GM23338 (cell line): Measurements from ENCODE around the gene IL6. TPM values are rescaled to one million over a fixed set of nuclear protein-coding genes. Genes with fewer than 3 reads are reported as not detected.

Experiments
- ATAC-seq: fragments of 200-7000 bp; cut with Tn5 transposase; 3 replicates; pipeline ENCODE4 v1.9.1; 2020
- DNase-seq: peaks from one replicate; pipeline ENCODE4 v3.0.0-alpha.2; 2015; ENCODE audit warnings: low spot score
- H2AFZ ChIP-seq: fragments of 200-600 bp; sonication (generic); 2 replicates; pipeline ENCODE4 v1.8.0; 2016; ENCODE audit warnings: antibody characterized with exemption, mild to moderate bottlenecking, moderate library complexity
- H3F3A ChIP-seq: fragments of 200-600 bp; sonication (generic); replicated peaks from 2 replicates; pipeline ENCODE4 v1.8.0; 2017; ENCODE audit warnings: antibody characterized with exemption, mixed run types, low read depth
- H3K27ac ChIP-seq: fragments of 200-600 bp; sonication (generic); 2 replicates; pipeline ENCODE4 v1.6.1; 2016; ENCODE audit warnings: low read depth
- H3K27me3 ChIP-seq: fragments of 200-600 bp; sonication (generic); 2 replicates; pipeline ENCODE4 v1.8.0; 2016; ENCODE audit warnings: mild to moderate bottlenecking, mixed run types, moderate library complexity; ENCODE audit not compliant: insufficient read depth
- H3K36me3 ChIP-seq: fragments of 200-600 bp; sonication (generic); 2 replicates; pipeline ENCODE4 v1.8.0; 2016; ENCODE audit warnings: mild to moderate bottlenecking; ENCODE audit not compliant: insufficient read depth
- H3K4me1 ChIP-seq: fragments of 200-600 bp; sonication (generic); 2 replicates; pipeline ENCODE4 v1.8.0; 2016; ENCODE audit warnings: mild to moderate bottlenecking, moderate library complexity; ENCODE audit not compliant: insufficient read depth
- H3K4me2 ChIP-seq: fragments of 200-600 bp; sonication (generic); 2 replicates; pipeline ENCODE4 v1.7.1; 2017; ENCODE audit warnings: mixed run types
- H3K4me3 ChIP-seq: fragments of 200-600 bp; sonication (generic); 2 replicates; pipeline ENCODE4 v1.6.1; 2016; ENCODE audit warnings: mixed run types
- H3K79me2 ChIP-seq: fragments of 200-600 bp; sonication (generic); replicated peaks from 2 replicates; pipeline ENCODE4 v1.8.0; 2017; ENCODE audit warnings: mild to moderate bottlenecking; ENCODE audit not compliant: insufficient read depth
- H3K9me2 ChIP-seq: fragments of 200-600 bp; sonication (generic); 2 replicates; pipeline ENCODE4 v1.8.0; 2017; ENCODE audit not compliant: insufficient read depth
- H4K20me1 ChIP-seq: fragments of 200-600 bp; sonication (generic); replicated peaks from 2 replicates; pipeline ENCODE4 v1.8.0; 2017; ENCODE audit warnings: mild to moderate bottlenecking; ENCODE audit not compliant: insufficient read depth
- H3K27ac Mint-ChIP-seq: 2 replicates; pipeline ENCODE4 v1.8.0; 2020; ENCODE audit warnings: inconsistent platforms, mild to moderate bottlenecking, moderate library complexity, mixed read lengths
- H3K27me3 Mint-ChIP-seq: 3 replicates; pipeline ENCODE4 v1.8.0; 2022; ENCODE audit warnings: low read depth, mild to moderate bottlenecking, moderate library complexity, mixed read lengths, inconsistent platforms; ENCODE audit not compliant: insufficient read depth, poor library complexity
- H3K36me3 Mint-ChIP-seq: 3 replicates; pipeline ENCODE4 v1.8.0; 2021; ENCODE audit warnings: low read depth, mild to moderate bottlenecking, inconsistent platforms, moderate library complexity, mixed read lengths
- H3K4me1 Mint-ChIP-seq: 3 replicates; pipeline ENCODE4 v1.8.0; 2020; ENCODE audit warnings: mild to moderate bottlenecking, inconsistent platforms, mixed read lengths
- H3K4me3 Mint-ChIP-seq: 3 replicates; pipeline ENCODE4 v1.8.0; 2021; ENCODE audit warnings: moderate library complexity, mild to moderate bottlenecking, inconsistent platforms, mixed read lengths
- H3K9me3 Mint-ChIP-seq: 3 replicates; pipeline ENCODE4 v1.8.0; 2020; ENCODE audit warnings: moderate library complexity, mild to moderate bottlenecking, inconsistent platforms, mixed read lengths
- CREB1 ChIP-seq: fragments of 250-450 bp; sonication (Bioruptor Pico); IDR thresholded peaks from 2 replicates; pipeline ENCODE4 v1.5.0; 2020; ENCODE audit warnings: low read depth, mild to moderate bottlenecking, moderate library complexity
- EZH2phosphoT487 ChIP-seq: fragments of 200-600 bp; sonication (generic); IDR thresholded peaks from one replicate; pipeline ENCODE4 v1.8.1; 2018; ENCODE audit warnings: antibody characterized with exemption; ENCODE audit not compliant: unreplicated experiment
- JUNB ChIP-seq: IDR thresholded peaks from one replicate; pipeline ENCODE4 v1.6.1; 2016; ENCODE audit warnings: antibody characterized with exemption; ENCODE audit not compliant: unreplicated experiment
- POLR2AphosphoS5 ChIP-seq: IDR thresholded peaks from 2 replicates; pipeline ENCODE4 v1.6.1; 2016; ENCODE audit warnings: antibody characterized with exemption, low read depth
- STAT1 ChIP-seq: IDR thresholded peaks from one replicate; pipeline ENCODE4 v1.6.1; 2016; ENCODE audit warnings: antibody characterized with exemption; ENCODE audit not compliant: unreplicated experiment
- ZNF331 ChIP-seq: fragments of 250-450 bp; sonication (Bioruptor Pico); IDR thresholded peaks from 2 replicates; pipeline ENCODE4 v1.5.0; 2020; ENCODE audit warnings: low read depth, mild to moderate bottlenecking, moderate library complexity
- polyA plus RNA-seq: library from polyadenylated mRNA; unstranded; fragments of >200 nt; fragmentation: Nextera tagmentation; extraction: Ambion mirVana; gene quantifications from 2 replicates; pipeline ENCODE4 v1.2.1, GENCODE V29; 2016
- total RNA-seq: library from RNA; depleted of rRNA; stranded (reverse); fragments of >200 nt; shearing (Covaris generic); gene quantifications from 2 replicates; pipeline ENCODE4 v1.2.3, GENCODE V29; 2014
- TF ChIP-seq, protein P1 (sequence below), 2 experiments: fragments of 200-600 bp in 1 of 2; sonication (generic) in 1 of 2; conservative IDR thresholded peaks; 2 replicates each; pipeline versions ENCODE4 v1.5.1 to v1.6.1; 2016 to 2017; ENCODE audit warnings: antibody characterized with exemption in 2 of 2, low read depth in 2 of 2, mild to moderate bottlenecking in 2 of 2, moderate library complexity in 1 of 2
- TF ChIP-seq, protein P2 (sequence below): IDR thresholded peaks from one replicate; pipeline ENCODE4 v1.6.1; 2018; ENCODE audit warnings: antibody characterized with exemption; ENCODE audit not compliant: unreplicated experiment
- TF ChIP-seq, protein P3 (sequence below): IDR thresholded peaks from 2 replicates; pipeline ENCODE4 v1.6.1; 2016; ENCODE audit warnings: antibody characterized with exemption
- TF ChIP-seq, protein P4 (sequence below): fragments of 250-450 bp; sonication (Bioruptor Pico); IDR thresholded peaks from 2 replicates; pipeline ENCODE4 v1.5.0; 2020; ENCODE audit warnings: mild to moderate bottlenecking, moderate library complexity

Gene IL6
- total and polyA plus RNA-seq, 2 experiments from 2014 or later = 1.6 TPM; not detected in 1

- peaks cover 4% of the 10 kb centered on the region; the same call in 1 of the 2 replicates for H3K9me2 ChIP-seq
- no peak for DNase-seq
- H3K27ac ChIP-seq = no peak overlapping the region
- H3K27ac Mint-ChIP-seq = no peak overlapping the region
- H3K79me2 ChIP-seq = no peaks in the 10 kb centered on the region
- H3K9me3 Mint-ChIP-seq = no peaks in the 10 kb centered on the region
- H3K36me3 Mint-ChIP-seq = no peaks in the 10 kb centered on the region
- no peaks in the 10 kb centered on the region for H3K27me3 Mint-ChIP-seq
- no peaks in the 10 kb centered on the region for H3F3A ChIP-seq
- H3K4me3 Mint-ChIP-seq = no peak overlapping the region
- H3K4me2 ChIP-seq = no peak overlapping the region
- ATAC-seq = no peak
- no peaks in the 10 kb centered on the region for H3K4me1 ChIP-seq
- no peaks in the 10 kb centered on the region for H3K4me1 Mint-ChIP-seq
- H4K20me1 ChIP-seq = no peaks in the 10 kb centered on the region
- H2AFZ ChIP-seq = no peak overlapping the region
- no peak overlapping the region for H3K4me3 ChIP-seq
- TF ChIP-seq JUNB (no peak), STAT1 (no peak), CREB1 (no peak)
- no peaks in the 10 kb centered on the region for H3K27me3 ChIP-seq
- no peaks in the 10 kb centered on the region for H3K36me3 ChIP-seq
Measured at GRCh38 chr7:22771872-22772228, 44.9 kb downstream of the IL6 start.

DNA sequence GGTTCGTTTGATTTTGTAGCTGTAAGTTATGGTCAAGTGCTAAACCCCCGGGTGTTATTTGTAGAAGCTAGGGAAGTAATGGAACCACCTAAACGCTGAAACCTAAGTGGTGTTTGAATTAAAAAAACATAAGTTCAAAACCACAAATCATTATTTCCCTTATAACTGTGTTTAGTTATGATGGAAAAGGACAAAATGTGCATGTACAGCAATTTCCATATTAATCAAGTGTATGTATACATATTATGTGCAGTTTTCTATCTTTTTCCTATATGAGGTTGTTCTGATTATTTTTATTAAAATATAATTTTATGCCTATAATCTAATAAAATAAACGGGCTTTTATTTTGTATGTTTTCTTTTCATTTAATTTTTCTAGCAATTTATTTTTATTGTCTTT lies 45.9 kb downstream of the IL6 start:
- Histone ChIP-seq H3K4me2 (no peak overlapping the region), H3K79me2 (no peaks in the 10 kb centered on the region), H3K27ac (no peak overlapping the region), H3K27me3 (no peaks in the 10 kb centered on the region), H3K4me1 (no peaks in the 10 kb centered on the region), H2AFZ (no peak overlapping the region), H3K36me3 (no peaks in the 10 kb centered on the region), H3K4me3 (no peak overlapping the region), H3K9me2 (peaks cover 4% of the 10 kb centered on the region; the same call in 1 of the 2 replicates), H4K20me1 (no peaks in the 10 kb centered on the region), H3F3A (no peaks in the 10 kb centered on the region)
- Mint-ChIP-seq H3K4me1 (no peaks in the 10 kb centered on the region), H3K36me3 (no peaks in the 10 kb centered on the region), H3K27me3 (no peaks in the 10 kb centered on the region), H3K27ac (no peak overlapping the region), H3K4me3 (no peak overlapping the region), H3K9me3 (no peaks in the 10 kb centered on the region)
- DNase-seq (no peak), ATAC-seq (no peak)
- TF ChIP-seq, protein P1, sequence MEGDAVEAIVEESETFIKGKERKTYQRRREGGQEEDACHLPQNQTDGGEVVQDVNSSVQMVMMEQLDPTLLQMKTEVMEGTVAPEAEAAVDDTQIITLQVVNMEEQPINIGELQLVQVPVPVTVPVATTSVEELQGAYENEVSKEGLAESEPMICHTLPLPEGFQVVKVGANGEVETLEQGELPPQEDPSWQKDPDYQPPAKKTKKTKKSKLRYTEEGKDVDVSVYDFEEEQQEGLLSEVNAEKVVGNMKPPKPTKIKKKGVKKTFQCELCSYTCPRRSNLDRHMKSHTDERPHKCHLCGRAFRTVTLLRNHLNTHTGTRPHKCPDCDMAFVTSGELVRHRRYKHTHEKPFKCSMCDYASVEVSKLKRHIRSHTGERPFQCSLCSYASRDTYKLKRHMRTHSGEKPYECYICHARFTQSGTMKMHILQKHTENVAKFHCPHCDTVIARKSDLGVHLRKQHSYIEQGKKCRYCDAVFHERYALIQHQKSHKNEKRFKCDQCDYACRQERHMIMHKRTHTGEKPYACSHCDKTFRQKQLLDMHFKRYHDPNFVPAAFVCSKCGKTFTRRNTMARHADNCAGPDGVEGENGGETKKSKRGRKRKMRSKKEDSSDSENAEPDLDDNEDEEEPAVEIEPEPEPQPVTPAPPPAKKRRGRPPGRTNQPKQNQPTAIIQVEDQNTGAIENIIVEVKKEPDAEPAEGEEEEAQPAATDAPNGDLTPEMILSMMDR (conservative IDR thresholded peaks at IDR 0.05; ENCODE audit: low read depth in 2 of 2) = no peak
- no peak for TF ChIP-seq EZH2phosphoT487
- no peak for TF ChIP-seq STAT1
- TF ChIP-seq JUNB = no peak
- TF ChIP-seq, protein P2, sequence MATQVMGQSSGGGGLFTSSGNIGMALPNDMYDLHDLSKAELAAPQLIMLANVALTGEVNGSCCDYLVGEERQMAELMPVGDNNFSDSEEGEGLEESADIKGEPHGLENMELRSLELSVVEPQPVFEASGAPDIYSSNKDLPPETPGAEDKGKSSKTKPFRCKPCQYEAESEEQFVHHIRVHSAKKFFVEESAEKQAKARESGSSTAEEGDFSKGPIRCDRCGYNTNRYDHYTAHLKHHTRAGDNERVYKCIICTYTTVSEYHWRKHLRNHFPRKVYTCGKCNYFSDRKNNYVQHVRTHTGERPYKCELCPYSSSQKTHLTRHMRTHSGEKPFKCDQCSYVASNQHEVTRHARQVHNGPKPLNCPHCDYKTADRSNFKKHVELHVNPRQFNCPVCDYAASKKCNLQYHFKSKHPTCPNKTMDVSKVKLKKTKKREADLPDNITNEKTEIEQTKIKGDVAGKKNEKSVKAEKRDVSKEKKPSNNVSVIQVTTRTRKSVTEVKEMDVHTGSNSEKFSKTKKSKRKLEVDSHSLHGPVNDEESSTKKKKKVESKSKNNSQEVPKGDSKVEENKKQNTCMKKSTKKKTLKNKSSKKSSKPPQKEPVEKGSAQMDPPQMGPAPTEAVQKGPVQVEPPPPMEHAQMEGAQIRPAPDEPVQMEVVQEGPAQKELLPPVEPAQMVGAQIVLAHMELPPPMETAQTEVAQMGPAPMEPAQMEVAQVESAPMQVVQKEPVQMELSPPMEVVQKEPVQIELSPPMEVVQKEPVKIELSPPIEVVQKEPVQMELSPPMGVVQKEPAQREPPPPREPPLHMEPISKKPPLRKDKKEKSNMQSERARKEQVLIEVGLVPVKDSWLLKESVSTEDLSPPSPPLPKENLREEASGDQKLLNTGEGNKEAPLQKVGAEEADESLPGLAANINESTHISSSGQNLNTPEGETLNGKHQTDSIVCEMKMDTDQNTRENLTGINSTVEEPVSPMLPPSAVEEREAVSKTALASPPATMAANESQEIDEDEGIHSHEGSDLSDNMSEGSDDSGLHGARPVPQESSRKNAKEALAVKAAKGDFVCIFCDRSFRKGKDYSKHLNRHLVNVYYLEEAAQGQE = no peak
- TF ChIP-seq, protein P3, sequence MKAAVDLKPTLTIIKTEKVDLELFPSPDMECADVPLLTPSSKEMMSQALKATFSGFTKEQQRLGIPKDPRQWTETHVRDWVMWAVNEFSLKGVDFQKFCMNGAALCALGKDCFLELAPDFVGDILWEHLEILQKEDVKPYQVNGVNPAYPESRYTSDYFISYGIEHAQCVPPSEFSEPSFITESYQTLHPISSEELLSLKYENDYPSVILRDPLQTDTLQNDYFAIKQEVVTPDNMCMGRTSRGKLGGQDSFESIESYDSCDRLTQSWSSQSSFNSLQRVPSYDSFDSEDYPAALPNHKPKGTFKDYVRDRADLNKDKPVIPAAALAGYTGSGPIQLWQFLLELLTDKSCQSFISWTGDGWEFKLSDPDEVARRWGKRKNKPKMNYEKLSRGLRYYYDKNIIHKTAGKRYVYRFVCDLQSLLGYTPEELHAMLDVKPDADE = no peak
- TF ChIP-seq, protein P4, sequence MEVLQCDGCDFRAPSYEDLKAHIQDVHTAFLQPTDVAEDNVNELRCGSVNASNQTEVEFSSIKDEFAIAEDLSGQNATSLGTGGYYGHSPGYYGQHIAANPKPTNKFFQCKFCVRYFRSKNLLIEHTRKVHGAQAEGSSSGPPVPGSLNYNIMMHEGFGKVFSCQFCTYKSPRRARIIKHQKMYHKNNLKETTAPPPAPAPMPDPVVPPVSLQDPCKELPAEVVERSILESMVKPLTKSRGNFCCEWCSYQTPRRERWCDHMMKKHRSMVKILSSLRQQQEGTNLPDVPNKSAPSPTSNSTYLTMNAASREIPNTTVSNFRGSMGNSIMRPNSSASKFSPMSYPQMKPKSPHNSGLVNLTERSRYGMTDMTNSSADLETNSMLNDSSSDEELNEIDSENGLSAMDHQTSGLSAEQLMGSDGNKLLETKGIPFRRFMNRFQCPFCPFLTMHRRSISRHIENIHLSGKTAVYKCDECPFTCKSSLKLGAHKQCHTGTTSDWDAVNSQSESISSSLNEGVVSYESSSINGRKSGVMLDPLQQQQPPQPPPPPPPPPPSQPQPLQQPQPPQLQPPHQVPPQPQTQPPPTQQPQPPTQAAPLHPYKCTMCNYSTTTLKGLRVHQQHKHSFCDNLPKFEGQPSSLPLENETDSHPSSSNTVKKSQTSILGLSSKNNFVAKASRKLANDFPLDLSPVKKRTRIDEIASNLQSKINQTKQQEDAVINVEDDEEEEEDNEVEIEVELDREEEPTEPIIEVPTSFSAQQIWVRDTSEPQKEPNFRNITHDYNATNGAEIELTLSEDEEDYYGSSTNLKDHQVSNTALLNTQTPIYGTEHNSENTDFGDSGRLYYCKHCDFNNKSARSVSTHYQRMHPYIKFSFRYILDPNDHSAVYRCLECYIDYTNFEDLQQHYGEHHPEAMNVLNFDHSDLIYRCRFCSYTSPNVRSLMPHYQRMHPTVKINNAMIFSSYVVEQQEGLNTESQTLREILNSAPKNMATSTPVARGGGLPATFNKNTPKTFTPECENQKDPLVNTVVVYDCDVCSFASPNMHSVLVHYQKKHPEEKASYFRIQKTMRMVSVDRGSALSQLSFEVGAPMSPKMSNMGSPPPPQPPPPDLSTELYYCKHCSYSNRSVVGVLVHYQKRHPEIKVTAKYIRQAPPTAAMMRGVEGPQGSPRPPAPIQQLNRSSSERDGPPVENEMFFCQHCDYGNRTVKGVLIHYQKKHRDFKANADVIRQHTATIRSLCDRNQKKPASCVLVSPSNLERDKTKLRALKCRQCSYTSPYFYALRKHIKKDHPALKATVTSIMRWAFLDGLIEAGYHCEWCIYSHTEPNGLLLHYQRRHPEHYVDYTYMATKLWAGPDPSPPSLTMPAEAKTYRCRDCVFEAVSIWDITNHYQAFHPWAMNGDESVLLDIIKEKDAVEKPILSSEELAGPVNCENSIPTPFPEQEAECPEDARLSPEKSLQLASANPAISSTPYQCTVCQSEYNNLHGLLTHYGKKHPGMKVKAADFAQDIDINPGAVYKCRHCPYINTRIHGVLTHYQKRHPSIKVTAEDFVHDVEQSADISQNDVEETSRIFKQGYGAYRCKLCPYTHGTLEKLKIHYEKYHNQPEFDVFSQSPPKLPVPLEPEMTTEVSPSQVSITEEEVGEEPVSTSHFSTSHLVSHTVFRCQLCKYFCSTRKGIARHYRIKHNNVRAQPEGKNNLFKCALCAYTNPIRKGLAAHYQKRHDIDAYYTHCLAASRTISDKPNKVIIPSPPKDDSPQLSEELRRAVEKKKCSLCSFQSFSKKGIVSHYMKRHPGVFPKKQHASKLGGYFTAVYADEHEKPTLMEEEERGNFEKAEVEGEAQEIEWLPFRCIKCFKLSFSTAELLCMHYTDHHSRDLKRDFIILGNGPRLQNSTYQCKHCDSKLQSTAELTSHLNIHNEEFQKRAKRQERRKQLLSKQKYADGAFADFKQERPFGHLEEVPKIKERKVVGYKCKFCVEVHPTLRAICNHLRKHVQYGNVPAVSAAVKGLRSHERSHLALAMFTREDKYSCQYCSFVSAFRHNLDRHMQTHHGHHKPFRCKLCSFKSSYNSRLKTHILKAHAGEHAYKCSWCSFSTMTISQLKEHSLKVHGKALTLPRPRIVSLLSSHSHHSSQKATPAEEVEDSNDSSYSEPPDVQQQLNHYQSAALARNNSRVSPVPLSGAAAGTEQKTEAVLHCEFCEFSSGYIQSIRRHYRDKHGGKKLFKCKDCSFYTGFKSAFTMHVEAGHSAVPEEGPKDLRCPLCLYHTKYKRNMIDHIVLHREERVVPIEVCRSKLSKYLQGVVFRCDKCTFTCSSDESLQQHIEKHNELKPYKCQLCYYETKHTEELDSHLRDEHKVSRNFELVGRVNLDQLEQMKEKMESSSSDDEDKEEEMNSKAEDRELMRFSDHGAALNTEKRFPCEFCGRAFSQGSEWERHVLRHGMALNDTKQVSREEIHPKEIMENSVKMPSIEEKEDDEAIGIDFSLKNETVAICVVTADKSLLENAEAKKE = no peak
- no peak for TF ChIP-seq POLR2AphosphoS5
- TF ChIP-seq ZNF331 (CRISPR knock-in tag) = no peak
